Measurements from ENCODE around the gene EFHD1.

Gene EFHD1

GRCh38 chr2:232633413-232634205, at the start of gene EFHD1:
EFHD1 (plus strand) TSS chr2:232633604; CDS start chr2:232633705, 101 bp downstream.
- DNase-seq = no peak

GRCh38 chr2:232584238-232584637, 49.2 kb upstream of the EFHD1 start:
- DNase-seq = no peak

GRCh38 chr2:232586943-232587505, 46.4 kb upstream of the EFHD1 start:
- DNase-seq = no peak

GRCh38 chr2:232587512-232587911, 45.9 kb upstream of the EFHD1 start:
- no peak for DNase-seq

GRCh38 chr2:232588031-232588430, 45.4 kb upstream of the EFHD1 start:
- DNase-seq = no peak

GRCh38 chr2:232588680-232589585, 44.5 kb upstream of the EFHD1 start:
- no peak for DNase-seq

- DNase-seq = no peak
These were observed 40.5 kb upstream of the EFHD1 start for GRCh38 chr2:232592772-232593395.

GRCh38 chr2:232593982-232594381, 39.4 kb upstream of the EFHD1 start:
- DNase-seq = no peak

GRCh38 chr2:232597362-232598079, 35.9 kb upstream of the EFHD1 start:
- no peak for DNase-seq

GRCh38 chr2:232598293-232598692, 35.1 kb upstream of the EFHD1 start:
- no peak for DNase-seq

- DNase-seq = no peak
These were observed 33.2 kb upstream of the EFHD1 start for GRCh38 chr2:232600053-232600773.

GRCh38 chr2:232603283-232603682, 30.1 kb upstream of the EFHD1 start:
- no peak for DNase-seq

GRCh38 chr2:232604535-232604934, 28.9 kb upstream of the EFHD1 start:
- DNase-seq = no peak

GRCh38 chr2:232607011-232607410, 26.4 kb upstream of the EFHD1 start:
- no peak for DNase-seq

GRCh38 chr2:232609607-232610006, 23.8 kb upstream of the EFHD1 start:
- no peak for DNase-seq

- no peak for DNase-seq
These were observed 23.3 kb upstream of the EFHD1 start for GRCh38 chr2:232610081-232610480.

GRCh38 chr2:232611061-232611460, 22.3 kb upstream of the EFHD1 start:
- DNase-seq = no peak

- no peak for DNase-seq
These were observed 21.7 kb upstream of the EFHD1 start for GRCh38 chr2:232611559-232612218.

- no peak for DNase-seq
These were observed 19.8 kb upstream of the EFHD1 start for GRCh38 chr2:232613538-232614134.

GRCh38 chr2:232615339-232615738, 18.1 kb upstream of the EFHD1 start:
- DNase-seq = no peak

GRCh38 chr2:232621186-232621585, 12.2 kb upstream of the EFHD1 start:
- DNase-seq = no peak
